ENCODE data around the gene CDH23. TPM values are rescaled to one million over a fixed set of nuclear protein-coding genes. Genes with fewer than 3 reads are reported as not detected.

Gene CDH23
- total and polyA plus RNA-seq, 2 donors from 2014 or later = 1.1 to 6.4 TPM

DNA sequence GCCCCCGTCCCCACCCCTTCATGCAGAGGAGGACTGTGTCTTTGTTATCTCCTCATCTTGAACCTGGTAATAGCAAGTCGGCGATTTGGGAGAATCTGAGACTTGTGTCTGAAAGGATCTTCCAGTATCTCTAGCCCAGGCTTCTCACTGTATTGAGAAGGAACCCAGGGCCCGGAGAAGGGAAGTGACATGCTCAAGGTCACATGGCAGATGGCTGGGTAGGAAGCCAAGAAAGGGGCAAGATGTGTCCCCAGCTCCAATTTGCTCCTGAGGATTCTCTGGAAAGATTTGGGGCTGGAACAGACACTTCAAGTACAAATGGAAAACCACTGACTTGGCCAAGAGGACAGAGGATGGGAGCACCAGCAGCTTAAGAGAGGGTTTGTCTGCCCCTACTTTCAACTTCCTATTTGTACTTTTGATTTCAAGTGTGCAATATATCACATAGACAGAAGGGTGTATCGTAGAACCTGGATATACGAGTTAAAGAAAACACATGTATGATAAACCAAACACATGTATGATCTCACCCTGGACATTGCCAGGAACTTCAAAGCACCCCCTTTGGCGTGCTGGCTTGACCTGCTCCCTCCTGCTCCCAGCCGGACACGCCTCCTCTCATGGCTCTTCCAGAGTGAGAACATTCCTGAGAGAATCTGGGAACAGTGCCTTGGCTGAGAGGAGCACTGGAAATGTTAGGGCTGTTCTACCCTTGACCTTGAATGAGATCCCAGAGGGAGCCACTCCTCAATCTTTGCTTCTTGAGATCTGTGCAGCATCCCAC, 79.7 kb downstream of the CDH23 start:
- FAIRE-seq (no peak), DNase-seq (peak in 2 of 5 donors; percentile 9 to 70)
- no peak overlapping the region for H3K9ac ChIP-seq (ENCODE audit: low read length in 3 of 3)
- no peaks in the 10 kb centered on the region for H3K9me3 ChIP-seq (ENCODE audit: control insufficient read depth in 2 of 3, insufficient read depth in 1 of 3, low read length in 3 of 3)
- no peak overlapping the region for H3K27ac ChIP-seq (ENCODE audit: low read depth in 2 of 2, low read length in 2 of 2)
- H3K36me3 ChIP-seq (ENCODE audit: control insufficient read depth in 2 of 3, insufficient read depth in 3 of 3, low read length in 3 of 3) = no peaks in the 10 kb centered on the region
- no peak overlapping the region for H3K4me3 ChIP-seq (ENCODE audit: low read length in 3 of 3)
- H3K4me1 ChIP-seq (ENCODE audit: control insufficient read depth in 2 of 3, insufficient read depth in 2 of 3, low read depth in 1 of 3, low read length in 3 of 3) = peaks cover 0 to 8% (median 0%) of the 10 kb centered on the region in 3 donors
- H3K27me3 ChIP-seq (ENCODE audit: control insufficient read depth, insufficient read depth, low read length) = no peaks in the 10 kb centered on the region
- intact Hi-C loops (cut with DNase I) = no loop called here
- TF ChIP-seq, protein P1, sequence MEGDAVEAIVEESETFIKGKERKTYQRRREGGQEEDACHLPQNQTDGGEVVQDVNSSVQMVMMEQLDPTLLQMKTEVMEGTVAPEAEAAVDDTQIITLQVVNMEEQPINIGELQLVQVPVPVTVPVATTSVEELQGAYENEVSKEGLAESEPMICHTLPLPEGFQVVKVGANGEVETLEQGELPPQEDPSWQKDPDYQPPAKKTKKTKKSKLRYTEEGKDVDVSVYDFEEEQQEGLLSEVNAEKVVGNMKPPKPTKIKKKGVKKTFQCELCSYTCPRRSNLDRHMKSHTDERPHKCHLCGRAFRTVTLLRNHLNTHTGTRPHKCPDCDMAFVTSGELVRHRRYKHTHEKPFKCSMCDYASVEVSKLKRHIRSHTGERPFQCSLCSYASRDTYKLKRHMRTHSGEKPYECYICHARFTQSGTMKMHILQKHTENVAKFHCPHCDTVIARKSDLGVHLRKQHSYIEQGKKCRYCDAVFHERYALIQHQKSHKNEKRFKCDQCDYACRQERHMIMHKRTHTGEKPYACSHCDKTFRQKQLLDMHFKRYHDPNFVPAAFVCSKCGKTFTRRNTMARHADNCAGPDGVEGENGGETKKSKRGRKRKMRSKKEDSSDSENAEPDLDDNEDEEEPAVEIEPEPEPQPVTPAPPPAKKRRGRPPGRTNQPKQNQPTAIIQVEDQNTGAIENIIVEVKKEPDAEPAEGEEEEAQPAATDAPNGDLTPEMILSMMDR (IDR thresholded peaks at IDR 0.05; ENCODE audit: borderline replicate concordance, extremely low read depth, insufficient read depth) = no peak

DNA sequence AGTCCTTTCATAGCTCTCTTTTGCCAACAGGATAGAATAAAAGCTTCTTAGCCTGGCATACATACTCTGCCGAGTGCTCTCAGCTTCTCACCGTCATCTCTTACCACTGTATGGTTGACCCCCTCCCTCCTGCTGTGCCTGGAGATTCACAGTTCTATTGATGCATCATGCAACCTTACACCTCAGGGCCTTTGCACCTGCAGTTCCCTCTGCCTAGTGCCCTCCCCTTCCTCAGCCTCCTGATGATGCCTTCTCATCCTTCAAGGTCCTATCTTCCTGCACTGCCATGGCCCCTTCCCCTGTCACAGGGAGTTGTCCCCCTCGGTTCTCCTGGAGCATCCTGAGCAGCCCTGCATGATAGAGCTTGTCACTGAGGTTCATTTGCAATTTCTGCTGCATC, 81.5 kb downstream of the CDH23 start:
- no peak for FAIRE-seq

DNA sequence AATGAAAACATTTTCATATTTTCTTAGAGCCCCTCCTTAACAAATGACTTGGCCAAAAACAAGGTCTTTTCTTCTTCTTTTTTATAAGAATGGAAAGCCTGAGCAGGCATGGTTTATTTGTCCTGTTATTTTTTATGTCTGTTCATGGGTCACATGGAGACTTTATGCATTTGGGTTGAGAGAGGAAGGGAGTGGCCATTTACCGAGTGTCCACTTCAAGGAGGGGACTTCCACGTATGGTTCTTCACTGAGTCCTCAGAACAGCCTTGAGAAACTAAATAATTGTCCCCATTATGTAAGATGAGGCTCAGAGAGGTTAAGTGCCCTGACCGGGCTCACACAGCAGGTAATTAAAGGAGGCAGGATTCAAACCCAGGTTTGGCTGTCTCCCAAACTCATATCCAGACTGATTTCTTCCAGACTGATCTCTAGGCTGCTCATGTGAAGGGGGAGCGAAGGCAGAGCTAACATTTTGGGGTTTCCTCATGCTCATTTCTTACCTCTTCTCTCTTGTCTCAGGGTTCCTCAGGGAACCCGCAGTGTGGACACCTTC, 82.2 kb downstream of the CDH23 start:
- Histone ChIP-seq H3K36me3 (ENCODE audit: control insufficient read depth in 2 of 3, insufficient read depth in 3 of 3, low read length in 3 of 3) (no peaks in the 10 kb centered on the region), H3K4me3 (ENCODE audit: low read length in 3 of 3) (no peak overlapping the region), H3K9me3 (ENCODE audit: control insufficient read depth in 2 of 3, insufficient read depth in 1 of 3, low read length in 3 of 3) (no peaks in the 10 kb centered on the region), H3K9ac (ENCODE audit: low read length in 3 of 3) (no peak overlapping the region), H3K4me1 (ENCODE audit: control insufficient read depth in 2 of 3, insufficient read depth in 2 of 3, low read depth in 1 of 3, low read length in 3 of 3) (peaks cover 0 to 8% (median 0%) of the 10 kb centered on the region in 3 donors), H3K27ac (ENCODE audit: low read depth in 2 of 2, low read length in 2 of 2) (no peak overlapping the region), H3K27me3 (ENCODE audit: control insufficient read depth, insufficient read depth, low read length) (no peaks in the 10 kb centered on the region)
- TF ChIP-seq, protein P1 (IDR thresholded peaks at IDR 0.05; ENCODE audit: borderline replicate concordance, extremely low read depth, insufficient read depth) = no peak
- DNase-seq = no peak
- no peak for FAIRE-seq
- intact Hi-C loops (cut with DNase I) = no loop called here

More for the DNA sequence above, 81.5 kb downstream of the CDH23 start:
- Histone ChIP-seq H3K9ac (ENCODE audit: low read length in 3 of 3) (no peak overlapping the region), H3K36me3 (ENCODE audit: control insufficient read depth in 2 of 3, insufficient read depth in 3 of 3, low read length in 3 of 3) (no peaks in the 10 kb centered on the region), H3K27me3 (ENCODE audit: control insufficient read depth, insufficient read depth, low read length) (no peaks in the 10 kb centered on the region), H3K4me1 (ENCODE audit: control insufficient read depth in 2 of 3, insufficient read depth in 2 of 3, low read depth in 1 of 3, low read length in 3 of 3) (peaks cover 0 to 8% (median 0%) of the 10 kb centered on the region in 3 donors), H3K9me3 (ENCODE audit: control insufficient read depth in 2 of 3, insufficient read depth in 1 of 3, low read length in 3 of 3) (no peaks in the 10 kb centered on the region), H3K27ac (ENCODE audit: low read depth in 2 of 2, low read length in 2 of 2) (no peak overlapping the region), H3K4me3 (ENCODE audit: low read length in 3 of 3) (no peak overlapping the region)
- intact Hi-C loops (cut with DNase I) = no loop called here
- TF ChIP-seq, protein P1 (IDR thresholded peaks at IDR 0.05; ENCODE audit: borderline replicate concordance, extremely low read depth, insufficient read depth) = no peak
- DNase-seq = no peak

All from kidney (tissue), 14 donors.